DMS153 (cell line): ENCODE data around the gene KCNMA1.

Experiments used
- DNase-seq: peaks from one replicate; lab custom pipeline; 2025; lab: John Stamatoyannopoulos, UW

KCNMA1 gene

DNA sequence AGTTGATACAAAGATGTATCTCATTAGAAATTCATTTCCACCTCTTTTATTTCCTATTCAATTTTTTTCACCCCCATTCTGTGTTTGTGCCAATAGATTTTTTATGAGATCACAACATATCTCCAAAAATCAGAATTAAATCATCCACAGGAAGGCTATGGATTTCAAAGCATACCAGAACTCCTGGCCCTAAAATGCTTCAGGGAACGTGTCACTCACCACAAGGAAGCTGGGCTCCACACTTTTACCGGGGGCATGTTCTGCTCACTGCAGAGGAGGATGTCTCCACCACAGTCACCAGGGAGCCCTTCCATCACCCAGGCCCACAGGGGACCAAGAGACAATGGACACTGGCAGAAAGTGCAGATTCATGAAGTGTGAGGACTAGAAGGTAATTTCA is 456.8 kb downstream of the KCNMA1 start:
- no peak for DNase-seq

DNA sequence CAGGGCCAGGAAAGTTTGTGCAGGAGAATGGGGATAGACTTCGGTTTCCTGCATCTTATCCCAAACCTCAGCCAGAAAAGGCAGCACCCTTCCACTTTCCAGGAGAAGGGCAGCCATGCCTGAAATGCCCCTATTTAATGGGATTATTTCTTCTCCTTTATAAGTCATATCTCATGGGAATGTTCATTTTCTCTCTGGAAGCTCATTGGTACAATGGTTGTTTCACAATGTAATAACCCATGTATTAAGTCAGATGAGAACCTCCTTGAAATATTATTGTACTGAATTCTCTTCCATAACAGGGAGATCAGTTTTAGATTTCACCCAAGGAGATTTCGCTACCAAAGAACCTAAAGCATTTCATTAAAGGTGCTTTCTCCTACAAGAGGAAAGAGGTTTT is 457.5 kb downstream of the KCNMA1 start:
- DNase-seq, result no peak

DNA sequence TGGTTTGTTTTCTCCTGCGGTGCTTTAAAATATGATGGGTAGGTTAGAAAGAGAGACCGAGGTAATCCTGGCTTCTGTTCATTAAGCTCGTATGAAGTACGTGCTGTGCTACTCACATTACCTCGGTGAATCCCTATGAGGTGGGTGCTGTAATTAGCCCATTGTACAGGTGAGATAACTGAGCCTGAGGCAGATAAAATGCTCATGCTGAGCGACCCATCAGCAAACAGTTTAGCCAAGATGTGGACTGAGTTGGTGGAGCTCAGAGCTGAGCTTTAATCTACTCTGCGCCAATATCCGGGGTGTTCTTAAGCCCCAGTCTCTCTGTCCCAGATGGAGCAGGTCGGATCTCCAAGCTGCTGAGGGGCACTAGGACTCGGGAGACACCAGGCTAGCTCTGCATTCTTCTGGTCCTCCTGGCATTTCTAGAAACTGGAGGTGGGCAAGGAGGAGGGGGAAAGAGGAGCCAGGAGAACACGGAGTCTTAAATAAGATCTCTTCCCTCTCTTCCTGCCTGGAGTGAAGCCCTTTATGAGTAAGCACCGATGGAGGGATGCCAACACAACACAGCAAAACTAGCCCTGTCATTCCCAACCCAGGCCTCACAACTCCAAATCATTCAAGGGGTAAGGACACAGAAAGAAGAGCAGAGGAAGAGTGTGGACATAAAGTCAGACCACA is 458.5 kb downstream of the KCNMA1 start:
- no peak for DNase-seq

DNA sequence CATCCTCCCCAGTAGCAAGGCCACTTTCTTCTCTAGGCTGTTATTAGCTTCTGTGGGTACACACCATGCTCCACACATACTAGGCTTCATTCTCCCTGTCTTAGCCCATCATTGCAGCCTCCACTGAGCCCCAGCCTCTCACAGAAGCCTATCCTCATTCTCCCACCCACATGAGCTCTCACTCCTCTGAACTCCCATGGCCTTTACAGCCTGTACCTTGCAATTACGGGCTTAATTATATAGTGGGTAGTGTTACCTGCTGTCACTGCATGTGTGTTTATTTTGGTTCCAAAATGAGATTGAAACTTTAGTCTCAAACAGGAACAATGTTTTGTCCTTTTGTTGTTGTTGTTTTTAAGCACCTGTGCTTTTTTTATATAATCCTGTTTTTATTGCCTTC is 460.0 kb downstream of the KCNMA1 start:
- DNase-seq, result no peak

DNA sequence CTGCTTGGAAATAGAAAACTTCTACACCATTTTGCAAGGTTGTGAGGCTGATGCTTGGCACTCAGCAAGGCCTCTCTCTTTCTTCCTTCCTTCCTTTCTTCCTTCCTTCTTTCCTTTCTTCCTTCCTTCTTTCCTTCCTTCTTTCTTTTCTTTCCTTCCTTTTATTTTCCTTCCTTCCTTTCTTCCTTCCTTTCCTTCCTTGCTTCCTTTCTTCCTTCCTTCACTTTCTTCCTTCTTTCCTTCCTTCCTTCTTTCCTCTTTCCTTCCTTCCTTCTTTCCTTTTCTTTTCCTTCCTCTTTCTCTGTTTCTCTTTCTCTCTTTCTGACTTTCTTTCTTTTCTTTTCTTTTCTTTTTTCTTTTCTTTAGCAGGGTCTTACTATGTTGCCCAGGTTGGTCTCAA is 460.4 kb downstream of the KCNMA1 start:
- no peak for DNase-seq

DNA sequence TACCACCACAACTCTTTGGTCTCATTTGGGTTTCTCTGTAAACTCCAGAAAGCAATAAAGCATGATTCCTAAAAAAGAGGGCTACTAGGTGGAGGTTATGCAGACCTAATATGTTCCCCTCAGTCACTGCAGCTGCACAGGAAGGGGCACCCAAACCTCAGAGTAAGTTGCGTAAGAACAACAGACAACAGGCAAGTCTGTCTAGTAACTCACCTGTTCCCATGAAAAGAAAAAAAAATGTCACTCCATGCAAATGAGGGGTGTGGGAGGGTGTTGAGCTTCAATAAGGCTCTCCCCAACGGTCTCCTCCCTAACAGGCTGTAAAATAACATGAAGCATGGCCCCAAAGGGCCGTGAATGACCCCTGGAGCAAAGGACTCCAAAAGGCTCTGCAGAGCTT is 461.4 kb downstream of the KCNMA1 start:
- DNase-seq, result no peak

DNA sequence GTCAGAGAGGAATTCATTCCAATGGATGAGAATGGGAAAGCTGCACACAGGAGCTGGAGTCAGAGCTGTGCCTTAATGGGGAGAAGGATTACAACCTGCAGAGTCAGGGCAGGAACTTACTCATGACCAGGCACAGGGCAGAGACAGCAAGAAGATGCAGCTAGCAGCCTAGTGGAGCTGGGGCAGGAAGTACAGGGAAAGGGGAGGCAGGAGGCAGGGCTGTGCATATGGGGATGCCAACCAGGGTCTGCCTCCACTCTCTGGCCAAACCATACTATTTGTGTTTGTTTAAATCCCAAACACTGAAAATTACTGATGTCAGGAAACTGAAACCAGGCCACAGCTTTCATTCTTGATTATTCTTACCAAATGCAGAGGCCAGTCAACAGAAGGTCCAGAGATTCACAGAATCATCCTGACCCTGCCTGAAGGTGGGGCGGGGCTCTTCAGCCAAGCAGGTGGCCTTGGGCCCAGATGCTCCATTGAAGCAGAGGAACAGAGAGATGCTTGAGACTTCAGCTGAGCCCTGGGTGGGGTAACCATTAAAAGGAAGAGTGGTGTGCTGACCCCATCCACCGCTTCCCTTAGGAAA is 461.9 kb downstream of the KCNMA1 start:
- DNase-seq, result no peak

DNA sequence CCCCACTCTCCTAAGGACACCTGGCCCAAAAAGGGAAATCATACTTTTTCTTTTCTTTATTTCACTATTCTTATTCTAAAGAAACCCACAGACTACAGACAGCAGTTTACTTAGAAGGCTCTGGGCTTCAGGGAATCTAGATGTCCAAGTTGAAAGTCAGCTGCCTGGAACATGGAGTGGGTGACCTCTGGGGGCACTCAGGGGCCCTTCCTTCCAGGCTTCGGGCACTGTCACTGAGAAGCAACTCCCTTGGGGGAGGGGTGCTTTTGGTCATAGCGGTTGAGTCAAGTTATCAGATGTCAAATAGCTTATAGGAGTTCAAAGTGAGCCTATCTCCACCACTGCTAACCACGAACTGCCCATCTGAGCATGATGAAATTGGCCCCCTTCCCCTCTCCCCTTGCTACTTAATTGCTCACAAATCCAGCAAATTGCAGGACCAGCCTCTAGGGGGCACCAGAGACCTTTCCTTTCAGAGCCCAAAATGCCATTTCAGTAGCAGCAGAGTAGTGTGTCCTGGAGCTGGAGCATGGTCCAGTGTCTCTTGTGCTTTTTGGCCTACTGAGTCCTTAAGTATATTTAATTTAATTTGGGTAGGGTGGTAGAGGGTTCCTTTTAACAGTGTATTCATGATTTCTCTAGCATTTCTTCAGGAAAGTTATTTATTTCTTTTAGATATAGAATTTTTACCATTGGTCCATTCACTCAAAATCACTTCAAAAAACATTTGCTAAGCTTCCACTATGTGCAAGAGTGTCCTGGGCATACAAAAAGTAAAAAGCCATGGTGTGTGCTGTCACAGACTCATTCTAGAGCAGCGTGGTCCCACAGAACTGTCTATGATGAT is 463.8 kb downstream of the KCNMA1 start:
- DNase-seq, result peak; percentile 58

DNA sequence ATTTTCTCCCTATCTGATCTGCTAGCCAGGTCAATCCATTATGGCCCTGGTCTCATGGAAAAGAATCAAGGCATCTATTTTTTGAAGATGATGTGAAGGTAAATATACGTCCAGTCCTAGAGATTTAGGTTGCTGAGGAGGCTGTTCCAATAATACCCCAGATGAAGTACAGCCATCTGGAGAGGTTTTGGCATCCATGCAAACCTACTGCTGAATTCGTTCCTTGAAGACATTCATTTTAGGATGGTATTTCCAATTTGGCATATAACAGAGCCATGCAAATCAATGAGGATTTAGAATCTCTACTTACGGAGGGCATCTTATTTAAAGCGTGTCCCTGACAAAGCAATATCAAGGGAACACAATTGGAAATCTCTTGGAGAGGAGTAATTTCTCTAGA is 465.5 kb downstream of the KCNMA1 start:
- no peak for DNase-seq

DNA sequence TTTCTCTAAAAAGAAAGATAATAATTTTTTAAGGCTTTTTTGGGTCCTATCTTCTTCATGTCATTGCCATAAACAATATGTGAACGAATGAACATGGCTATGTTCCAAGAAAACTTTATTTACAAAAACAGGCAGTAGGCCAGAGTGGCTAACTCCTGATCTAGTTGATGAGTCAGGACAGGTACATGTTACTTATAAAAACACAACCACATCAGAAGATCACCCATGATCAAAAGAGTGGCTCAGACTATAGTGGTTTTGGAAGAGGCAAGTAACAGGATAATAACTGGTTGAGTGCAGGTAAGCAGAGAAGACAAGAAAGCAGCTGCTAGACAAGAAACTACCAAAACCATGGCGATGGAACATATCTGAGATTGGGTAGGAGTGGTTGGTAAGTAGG is 468.7 kb downstream of the KCNMA1 start:
- no peak for DNase-seq

DNA sequence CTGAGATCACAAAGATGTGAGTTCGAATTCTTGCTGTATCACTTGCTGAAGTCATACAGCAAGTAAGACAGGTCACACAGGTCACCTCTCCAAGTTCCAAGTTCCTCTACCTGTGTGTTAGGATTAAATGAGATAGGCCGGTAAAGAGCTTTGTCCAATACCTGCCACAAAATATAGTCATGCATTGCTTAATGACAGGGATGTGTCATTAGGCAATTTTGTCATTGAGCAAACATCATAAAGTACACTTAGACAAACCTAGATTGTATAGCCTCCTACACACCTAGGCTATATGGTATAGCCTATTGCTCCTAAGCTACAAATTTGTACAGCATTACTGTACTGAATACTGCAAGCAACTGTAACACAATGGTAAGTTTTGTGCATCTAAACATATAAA is 469.4 kb downstream of the KCNMA1 start:
- peak; percentile 52 for DNase-seq

DNA sequence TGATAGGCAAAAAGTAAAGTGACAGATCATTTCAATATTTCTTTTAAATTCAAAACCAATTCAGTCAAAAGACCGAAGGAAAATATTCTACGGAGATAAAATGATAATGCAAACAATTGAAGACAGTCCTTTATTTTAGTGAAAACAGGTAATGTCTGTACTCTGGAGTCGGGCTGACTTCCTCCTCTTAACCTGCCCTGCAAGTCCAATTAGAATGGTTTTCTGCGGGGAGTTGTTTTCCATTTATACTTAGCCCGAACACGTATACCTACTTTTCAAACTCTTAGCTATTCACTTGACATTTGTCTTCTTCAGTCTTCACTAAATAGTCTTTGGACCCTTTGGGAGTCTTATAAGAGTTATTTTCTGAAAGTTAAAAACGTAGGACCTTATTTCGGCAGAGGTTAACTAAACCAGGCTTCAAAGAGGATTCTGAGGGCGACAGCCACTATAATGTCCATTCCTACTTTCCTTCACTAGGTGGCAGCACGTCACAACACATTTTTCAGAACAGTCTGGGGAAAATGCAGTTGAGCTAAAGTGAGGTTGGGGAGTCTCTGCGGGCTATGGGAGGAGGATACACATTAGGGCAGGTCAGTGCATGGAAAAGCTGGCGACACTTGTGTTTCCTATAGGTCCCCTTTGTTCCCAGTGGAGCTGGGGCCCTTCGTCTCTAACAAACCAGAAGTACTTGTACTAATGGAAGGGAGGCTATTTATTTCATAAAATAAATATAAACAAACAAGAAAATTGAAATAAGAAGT is 472.0 kb downstream of the KCNMA1 start:
- peak; percentile 76 for DNase-seq

DNA sequence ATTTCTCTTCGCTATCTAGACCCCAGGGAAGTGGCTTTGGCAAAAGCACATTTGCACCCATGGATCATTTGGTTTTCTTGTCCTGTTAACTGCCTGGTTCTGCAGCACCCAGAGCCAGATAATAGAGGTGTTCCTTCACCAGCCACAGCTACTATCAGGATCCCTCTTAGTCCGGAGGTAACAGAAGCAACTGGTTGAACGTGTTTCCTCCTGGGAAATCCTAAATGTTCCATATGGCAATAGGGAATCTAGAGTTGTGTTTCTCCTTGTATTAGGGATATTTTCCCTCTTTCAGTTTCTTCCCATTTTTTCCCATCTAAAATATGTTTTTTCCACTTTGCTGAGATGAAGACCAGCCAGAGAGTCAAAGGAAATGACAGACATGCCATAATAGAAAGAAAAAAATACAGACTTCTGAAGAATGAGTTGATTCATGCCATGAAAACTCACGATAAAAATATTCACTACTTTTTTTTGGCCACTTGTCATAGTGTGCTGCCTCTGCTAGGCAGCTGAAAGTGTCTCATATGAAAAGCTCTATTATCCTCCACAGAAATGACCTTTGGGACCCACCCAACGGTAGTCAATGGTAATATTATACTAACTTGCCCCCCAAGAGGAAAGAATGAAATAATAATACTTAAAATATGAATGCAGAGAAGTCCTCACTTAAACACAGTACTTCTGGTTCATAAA is 472.8 kb downstream of the KCNMA1 start:
- no peak for DNase-seq

DNA sequence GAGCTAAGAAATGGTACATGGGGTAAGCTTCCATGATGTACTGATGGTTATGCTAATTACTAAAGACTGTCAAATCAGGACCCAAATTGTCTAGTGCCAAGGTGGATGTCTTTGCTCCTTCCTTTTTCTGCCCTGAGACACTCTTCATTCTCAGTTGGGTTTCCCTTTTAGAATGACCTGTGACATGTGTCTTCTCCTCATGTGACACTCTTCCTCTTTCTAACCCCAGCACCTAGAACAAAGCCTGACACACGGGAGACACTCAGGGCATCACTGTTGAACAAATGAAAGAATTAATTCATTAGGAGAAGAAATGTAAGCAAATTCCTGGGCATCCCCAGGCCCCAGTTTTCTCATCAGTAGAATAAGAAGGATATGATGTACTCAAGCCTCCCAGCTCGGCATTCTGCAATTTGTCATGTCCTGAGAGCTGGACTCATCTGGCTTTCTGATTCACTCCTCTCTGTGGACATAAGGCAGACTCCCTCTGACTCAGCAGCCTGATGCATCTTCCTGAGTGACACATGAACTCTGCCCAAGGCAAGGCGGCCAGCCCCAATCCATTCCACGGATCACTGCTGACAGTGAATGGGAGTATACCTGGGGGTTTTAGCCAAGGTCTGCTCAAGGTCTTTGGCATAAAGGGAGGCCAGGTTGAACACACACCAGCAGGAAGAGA is 473.8 kb downstream of the KCNMA1 start:
- no peak for DNase-seq

DNA sequence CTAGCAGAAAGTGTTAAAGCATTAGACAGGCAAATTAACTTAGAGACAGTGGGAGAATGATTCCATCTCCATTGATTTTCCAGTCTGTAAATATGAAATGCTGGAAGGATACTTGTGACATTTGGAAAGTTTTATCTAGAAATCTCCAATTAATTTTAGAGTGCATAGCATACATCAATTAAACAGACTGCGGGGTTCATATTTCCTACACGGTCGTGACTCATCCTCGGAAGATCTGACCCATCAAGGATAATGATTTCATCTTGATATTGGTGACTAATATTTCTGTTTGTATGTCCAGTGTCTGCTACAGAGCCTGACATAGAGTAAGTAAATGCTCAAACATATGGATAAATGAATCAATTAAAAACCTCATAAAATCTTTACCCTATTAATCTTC is 474.9 kb downstream of the KCNMA1 start:
- DNase-seq, result no peak

DNA sequence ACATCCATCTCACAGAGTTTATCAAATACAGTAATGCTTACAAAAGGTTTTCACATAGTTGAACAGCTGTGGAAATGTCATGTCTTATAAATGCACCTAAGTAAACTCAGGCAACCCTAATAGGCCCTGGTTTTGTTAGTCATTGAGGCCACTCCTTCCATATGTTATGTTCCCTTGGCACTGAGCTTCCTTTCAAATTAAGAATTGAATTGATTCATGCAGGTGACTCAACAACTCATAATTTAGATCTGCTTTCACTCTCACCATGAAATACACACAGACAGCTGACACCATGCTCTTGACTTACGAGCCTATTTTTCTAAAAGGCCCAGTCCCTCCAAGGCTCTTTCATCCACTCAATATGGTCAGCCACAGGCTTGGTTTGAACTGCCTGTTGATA is 476.9 kb downstream of the KCNMA1 start:
- peak; percentile 97 for DNase-seq

DNA sequence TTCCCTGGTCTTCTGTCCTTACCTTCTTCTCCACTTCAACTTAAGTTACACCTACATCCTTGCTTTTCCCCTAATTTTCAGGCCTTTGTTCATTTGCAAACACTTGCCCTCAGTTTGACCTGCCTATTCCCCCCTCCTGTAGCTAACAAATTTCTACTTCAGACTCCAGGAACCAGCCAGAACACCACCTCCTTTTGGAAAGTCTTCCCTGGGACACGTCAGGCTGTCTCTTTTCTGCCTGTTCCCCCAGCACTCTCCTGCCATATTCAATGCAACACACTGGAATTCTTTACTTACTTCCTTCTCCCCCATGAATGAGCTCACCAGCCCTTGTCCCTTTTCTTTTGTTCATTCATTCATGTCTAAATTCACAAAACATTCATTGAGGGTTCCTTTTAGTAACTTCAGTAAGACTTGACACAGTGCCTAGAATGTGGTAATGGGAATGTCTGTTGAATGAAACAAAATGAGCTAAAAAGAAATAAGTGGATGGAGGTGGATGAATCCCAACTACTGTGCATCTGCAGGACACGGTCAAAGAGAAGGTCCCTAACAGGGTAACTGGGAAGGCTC is 478.0 kb downstream of the KCNMA1 start:
- no peak for DNase-seq

DNA sequence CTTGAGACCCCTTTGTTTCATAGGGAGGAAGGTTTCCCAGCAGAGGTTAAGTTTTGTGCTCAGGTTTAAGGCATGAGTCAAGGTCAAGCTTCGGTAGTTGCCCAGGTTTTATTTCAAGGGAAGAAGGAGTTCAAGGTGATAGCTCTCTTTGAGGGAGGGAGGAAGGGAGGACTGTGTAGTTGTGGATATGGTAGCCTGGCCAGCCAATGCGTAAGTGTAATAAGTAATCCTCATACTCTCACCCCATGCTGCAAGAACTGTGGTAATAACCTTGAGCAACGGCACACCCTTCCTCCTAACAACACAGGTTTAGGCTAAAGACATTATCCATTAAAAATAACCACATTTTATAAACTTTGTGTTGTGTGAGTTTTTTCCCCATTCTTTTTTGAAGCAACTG is 478.9 kb downstream of the KCNMA1 start:
- no peak for DNase-seq

DNA sequence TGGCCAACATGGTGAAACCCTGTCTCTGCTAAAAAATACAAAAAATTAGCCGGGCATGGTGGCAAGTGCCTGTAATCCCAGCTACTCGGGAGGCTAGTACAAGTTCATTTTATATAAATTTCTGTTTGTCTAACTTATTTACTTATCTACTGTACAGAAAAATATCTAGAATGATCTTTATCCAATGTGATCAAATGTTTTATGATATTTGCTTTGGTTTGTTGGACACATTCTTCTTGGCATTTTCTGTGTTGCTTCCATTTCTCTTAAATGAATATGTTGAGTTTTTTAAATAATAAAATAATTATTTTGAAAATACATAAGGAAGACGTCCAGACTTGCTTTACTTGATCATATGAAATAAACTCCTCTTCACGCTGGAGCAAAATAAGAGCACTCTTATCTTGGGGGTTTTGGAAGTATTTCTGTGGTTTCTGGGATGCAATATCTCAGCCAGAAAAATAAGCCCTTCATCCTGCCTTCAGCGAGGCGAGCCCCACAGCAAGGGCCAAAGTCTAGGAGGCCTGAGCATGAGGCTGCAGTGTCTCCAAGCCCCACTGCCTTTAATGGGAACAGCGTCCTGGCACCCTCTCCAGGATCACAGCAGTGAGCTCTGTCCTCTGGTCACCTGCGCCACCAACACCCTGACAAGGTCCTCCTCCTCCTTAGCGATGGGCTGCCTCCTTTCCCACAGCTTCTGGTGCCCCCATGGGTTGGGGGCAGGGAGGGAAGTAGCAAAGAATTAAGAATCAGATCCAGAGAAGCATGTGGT is 480.2 kb downstream of the KCNMA1 start:
- DNase-seq, result no peak

DNA sequence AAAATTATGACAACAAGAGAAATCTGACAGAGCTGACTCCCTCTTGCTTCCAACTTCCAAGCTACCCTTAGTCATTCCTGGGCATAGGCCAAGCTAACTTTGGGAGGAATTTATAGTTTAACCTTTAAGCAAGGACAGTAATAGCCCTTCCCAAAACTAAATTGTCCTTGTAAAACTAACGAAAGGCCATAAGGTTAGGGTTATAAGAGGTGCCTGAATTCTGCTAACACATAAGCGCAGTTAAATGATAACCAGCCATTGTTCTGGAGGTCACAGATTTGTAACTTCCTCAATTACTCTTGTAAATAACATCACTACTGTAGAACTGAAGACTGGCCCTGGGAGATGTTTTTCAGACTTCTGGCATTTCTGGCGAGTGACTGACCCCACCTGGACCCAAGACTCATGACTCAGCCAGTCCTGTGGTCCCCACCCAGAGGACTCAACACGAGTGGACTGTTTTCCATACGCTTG is 481.2 kb downstream of the KCNMA1 start:
- no peak for DNase-seq
